RWPE1 (cell line): ENCODE measurements around the gene TRPC4AP.

Experiments used
- CTCF ChIA-PET: fragments of 350-600 bp; sonication (Branson Sonifier 250); formaldehyde crosslinking; extraction: SDS; loops from one replicate; lab custom pipeline; 2021; lab: Yijun Ruan, JAX
- POLR2A ChIA-PET: fragments of 400-600 bp; formaldehyde crosslinking; extraction: SDS; loops from one replicate; lab custom pipeline; 2020; ENCODE audit warnings: antibody characterized with exemption; ENCODE audit not compliant: low non-redundant PET; lab: Yijun Ruan, JAX
- DNase-seq: peaks from one replicate; pipeline ENCODE4 v3.0.0; 2012; ENCODE audit warnings: low spot score
- H3K27ac ChIP-seq: fragments of 450-650 bp; 2 replicates; pipeline ENCODE4 v1.5.1; 2017
- CTCF ChIP-seq: fragments of 450-650 bp; conservative IDR thresholded peaks from 2 replicates; pipeline ENCODE4 v1.5.1; 2017; ENCODE audit warnings: low read depth, mild to moderate bottlenecking

TRPC4AP gene

GRCh38 chr20:34984756-34985261, 107.8 kb downstream of the TRPC4AP start:
- peak; percentile 42 for DNase-seq
- H3K27ac ChIP-seq: no peak overlapping the region
- ChIA-PET CTCF (interaction anchor here (0.8 to 2.4 kb wide), 4 partner anchors 10 to 112 kb away, joined by 3 to 9 read pairs (median 5); partner anchors contain the start of gene GGT7), POLR2A (no interaction called here)
- TF ChIP-seq CTCF: no peak

- no peak overlapping the region for H3K27ac ChIP-seq
- no peak for DNase-seq
- ChIA-PET POLR2A (no interaction called here), CTCF (interaction anchor here (0.5 to 2.4 kb wide), 4 partner anchors 15 to 112 kb away, joined by 3 to 9 read pairs (median 5); partner anchors contain the start of gene GGT7)
- TF ChIP-seq CTCF: no peak
Measured at GRCh38 chr20:34983995-34984735, 108.4 kb downstream of the TRPC4AP start.

- no peak for TF ChIP-seq CTCF
- ChIA-PET CTCF (interaction anchor here (0.5 to 1.8 kb wide), 2 partner anchors 16 to 111 kb away, joined by 3 to 7 read pairs; partner anchors contain the start of gene GGT7), POLR2A (no interaction called here)
- DNase-seq: no peak
- no peak overlapping the region for H3K27ac ChIP-seq
Measured at GRCh38 chr20:34983089-34983820, 109.4 kb downstream of the TRPC4AP start.

- CTCF ChIA-PET: no interaction called here
- POLR2A ChIA-PET: no interaction called here
- no peak for TF ChIP-seq CTCF
- no peak for DNase-seq
- H3K27ac ChIP-seq: no peak overlapping the region
Measured at GRCh38 chr20:34982270-34983088, 110.1 kb downstream of the TRPC4AP start.

- POLR2A ChIA-PET: no interaction called here
- no peak for DNase-seq
- CTCF ChIA-PET: no interaction called here
- TF ChIP-seq CTCF: no peak
- H3K27ac ChIP-seq: peak overlapping the region; percentile 9; the same call in 1 of the 2 replicates
Measured at GRCh38 chr20:34980543-34981233, 111.9 kb downstream of the TRPC4AP start.
